Activated CD4-positive, CD25-positive, alpha-beta regulatory T cell treated with anti-CD3 and anti-CD28 coated beads, Interleukin-2, amount 50 U/mL, for 24 hours (primary cell): ENCODE results near the gene ANKRD65.
"Not testable (repeated sequence)": the region's sequence is repeated elsewhere in the genome, so short reads cannot be mapped to it uniquely, and the experiment has no call there.

Experiments
- ATAC-seq, 2 donors: fragments of 150-1000 bp; cut with Tn5 transposase; one replicate each; pipeline ENCODE4 v1.10.0; 2021; ENCODE audit warnings: mild to moderate bottlenecking in 1 of 2, moderate library complexity in 1 of 2

Gene ANKRD65

GRCh38 chr1:1421147-1421906 lies at the start of gene ANKRD65:
Gene ANKRD65, minus strand, starts transcription at chr1:1421276. Its CDS starts 271 bp downstream, at chr1:1421005.
- no peak for ATAC-seq

DNA sequence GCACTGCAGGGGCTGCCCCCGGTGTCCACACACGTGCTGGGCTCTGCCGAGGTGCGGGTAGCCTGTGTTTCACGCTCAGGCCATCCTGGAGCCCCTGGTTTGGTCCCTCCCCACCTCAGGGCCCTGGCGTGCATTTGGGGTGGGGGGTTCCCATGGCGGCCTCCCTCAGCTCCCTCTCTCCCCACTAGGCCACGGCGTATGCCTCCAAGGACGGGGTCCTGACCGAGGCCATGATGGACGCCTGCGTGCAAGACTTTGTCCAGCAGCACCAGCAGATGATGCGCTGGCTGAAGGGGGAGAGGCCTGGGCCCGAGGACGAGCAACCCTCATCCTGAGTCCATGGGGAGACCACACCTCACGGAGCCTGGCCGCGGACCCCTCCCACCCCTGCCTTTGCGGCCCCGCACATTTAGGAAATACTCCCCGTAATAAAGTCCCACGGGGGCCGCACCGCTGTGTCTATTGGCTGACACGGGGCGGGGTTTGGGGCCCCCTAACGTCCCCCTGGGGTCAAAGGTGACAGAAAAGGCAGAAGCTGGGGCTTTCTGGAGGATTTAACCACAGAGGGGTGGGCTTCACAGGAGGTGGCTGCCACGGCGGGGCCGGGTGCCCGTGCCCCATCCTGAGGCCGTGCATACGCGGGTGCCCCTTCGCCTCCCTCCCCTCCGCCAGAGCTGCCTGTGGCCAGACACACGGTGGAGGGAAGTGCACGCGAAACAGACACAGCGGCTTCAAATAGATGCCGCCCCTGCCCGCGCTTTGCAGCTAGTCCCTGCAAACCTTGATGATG lies 47.3 kb upstream of the ANKRD65 start:
- not testable (repeated sequence) for ATAC-seq

GRCh38 chr1:1463312-1463711 lies 42.2 kb upstream of the ANKRD65 start:
- ATAC-seq = no peak

DNA sequence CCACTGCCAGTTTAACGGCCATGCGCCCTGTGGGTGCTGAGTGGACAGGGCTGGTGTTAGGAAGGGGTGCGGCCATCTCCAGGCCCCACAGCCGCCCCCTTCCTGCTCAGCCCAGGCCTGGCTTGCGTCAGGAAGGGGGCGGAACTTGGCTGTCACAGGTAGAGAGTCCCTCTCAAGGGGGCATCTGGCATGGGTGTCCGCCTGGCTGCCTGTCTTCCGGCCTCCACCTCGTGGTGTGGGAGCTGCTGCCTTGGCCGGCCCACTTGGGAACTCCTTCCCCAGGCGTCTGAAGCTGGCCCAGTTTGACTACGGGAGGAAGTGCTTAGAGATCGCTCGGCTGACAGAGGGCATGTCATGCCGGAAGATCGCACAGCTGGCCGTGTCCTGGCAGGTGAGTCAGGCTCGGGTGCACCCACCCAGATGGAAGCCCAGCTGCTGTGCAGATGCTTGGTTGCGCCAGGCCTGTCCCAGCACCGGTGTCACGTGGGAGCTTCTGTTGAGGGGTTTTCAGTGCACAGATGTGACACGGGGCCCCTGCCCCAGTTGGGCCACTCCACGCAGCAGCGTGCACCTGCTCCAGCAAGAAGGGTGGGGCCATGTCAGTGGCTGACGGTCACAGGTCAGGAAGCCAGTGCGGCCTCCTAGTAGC lies 41.4 kb upstream of the ANKRD65 start:
- peak; percentile 53 to 56 for ATAC-seq

DNA sequence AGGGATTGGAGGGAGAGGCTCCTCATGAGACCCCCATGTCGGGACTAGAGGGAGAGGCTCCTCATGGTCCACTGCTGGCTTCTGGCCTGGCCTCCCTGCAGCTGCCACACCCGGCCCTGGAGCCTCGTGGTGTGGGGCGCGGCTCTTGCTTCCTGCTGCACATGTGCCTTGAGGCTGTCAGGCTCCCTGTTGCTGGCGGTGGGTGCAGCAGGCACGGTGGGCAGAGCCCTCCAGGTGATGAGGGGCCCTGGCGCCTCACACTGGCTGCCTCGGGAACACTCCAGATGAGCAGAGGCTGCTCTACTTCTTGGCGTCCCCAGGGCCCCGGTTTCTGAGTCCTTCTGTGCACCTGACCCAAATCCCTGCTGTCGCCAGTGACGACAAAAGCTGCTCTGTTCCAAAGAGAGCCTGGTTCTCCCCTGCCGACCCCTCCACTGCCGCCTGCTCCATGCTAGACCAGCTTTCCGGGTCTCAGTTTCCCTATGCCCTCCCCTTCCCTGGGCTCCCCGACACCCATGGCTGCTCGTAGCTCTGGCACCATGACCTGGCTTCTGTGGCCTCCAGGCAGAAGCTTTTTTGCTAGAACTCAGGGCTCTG lies 40.7 kb upstream of the ANKRD65 start:
- no peak for ATAC-seq

DNA sequence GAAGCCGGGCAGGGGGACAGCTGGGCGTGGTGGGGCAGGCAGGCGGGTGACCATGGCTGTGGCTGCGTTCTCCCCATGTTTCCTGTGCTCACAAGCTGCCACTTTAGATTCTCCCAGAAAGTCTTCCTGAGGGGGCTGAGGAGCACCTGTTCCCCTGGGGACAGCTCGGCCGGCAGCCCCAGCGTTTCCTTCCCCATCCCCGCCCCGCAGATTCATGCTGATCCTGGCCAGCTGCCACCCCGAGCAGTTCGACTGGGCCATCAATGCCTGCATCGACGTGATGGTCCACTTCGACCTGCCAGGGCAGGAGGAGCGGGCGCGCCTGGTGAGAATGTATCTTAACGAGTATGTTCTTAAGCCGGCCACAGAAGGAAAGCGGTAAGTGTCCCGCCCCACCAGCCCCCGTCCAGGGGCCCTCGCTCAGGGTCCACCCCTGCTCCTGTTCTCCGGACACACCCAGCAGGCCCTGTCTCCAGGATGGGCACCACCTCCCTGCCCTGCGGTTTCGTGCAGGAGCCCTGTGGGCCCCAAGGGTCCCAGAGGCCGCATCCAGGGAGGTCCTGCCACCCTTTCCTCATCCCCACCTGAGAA lies 39.6 kb upstream of the ANKRD65 start:
- no peak for ATAC-seq

DNA sequence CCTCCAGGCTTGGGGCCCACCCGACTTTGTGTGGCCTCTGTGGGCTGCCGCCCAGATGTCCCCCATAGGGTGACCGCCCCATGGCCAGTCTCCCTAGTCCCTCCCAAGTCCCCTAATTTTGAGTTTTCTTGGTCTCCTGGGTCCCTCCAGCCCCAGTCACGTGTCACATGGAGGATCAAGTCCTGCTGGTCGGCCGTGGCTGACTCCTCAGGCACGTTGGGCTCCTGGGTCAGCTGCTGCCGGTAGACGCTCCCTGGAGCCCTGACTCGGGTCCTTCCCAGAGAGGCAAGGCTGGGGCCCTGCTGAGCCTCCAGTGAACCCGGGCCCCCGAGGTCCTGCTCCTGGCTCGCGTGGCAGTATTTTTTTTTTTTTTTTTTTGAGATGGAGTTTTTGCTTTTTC lies 38.6 kb upstream of the ANKRD65 start:
- not testable (repeated sequence) for ATAC-seq

GRCh38 chr1:1459156-1459555 lies 38.1 kb upstream of the ANKRD65 start:
- not testable (repeated sequence) for ATAC-seq

DNA sequence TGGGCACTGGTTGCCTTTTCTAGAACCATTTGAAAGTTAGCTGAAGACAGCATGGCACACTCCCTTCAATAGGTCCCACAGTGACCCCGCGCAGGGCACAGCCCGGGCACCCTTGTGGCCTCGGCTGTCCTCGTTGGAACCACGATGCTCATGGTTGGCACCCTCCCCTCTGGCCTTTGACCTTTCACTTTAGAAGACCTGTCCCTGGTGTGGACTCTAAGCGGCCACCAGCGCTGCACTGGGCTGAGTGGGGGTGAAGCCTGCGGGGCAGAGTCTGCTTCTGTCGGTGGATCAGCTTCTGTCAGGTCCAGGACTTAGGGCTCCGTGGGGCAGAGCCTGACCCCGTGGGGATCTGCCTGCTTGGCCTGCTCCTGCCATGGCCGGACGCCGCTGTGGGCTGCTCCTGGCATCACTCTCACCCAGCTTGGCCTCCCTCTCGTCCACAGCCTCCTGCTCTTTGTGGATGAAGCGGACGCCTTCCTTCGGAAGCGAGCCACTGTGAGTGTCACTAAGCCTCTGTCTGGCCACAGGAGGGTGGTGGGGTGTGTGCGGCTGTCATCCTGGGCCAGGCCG lies 35.7 kb upstream of the ANKRD65 start:
- not testable (repeated sequence) for ATAC-seq

DNA sequence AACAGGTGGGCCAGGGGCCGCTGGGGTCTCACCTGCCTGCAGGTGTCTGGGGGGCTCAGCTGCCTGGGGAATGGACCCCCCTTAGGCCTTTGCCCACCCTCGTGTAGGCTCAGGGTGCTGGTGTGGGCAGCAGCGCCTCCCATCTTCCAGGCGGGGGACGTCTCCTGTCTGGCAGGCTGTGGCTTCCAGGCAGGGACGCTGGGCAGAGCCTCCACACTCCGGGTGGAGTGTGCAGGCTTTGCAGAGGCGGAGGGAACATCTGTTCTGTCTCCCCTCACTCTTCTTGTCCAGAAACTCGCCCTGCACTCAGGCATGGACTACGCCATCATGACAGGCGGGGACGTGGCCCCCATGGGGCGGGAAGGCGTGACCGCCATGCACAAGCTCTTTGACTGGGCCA lies 34.9 kb upstream of the ANKRD65 start:
- ATAC-seq = not testable (repeated sequence)

DNA sequence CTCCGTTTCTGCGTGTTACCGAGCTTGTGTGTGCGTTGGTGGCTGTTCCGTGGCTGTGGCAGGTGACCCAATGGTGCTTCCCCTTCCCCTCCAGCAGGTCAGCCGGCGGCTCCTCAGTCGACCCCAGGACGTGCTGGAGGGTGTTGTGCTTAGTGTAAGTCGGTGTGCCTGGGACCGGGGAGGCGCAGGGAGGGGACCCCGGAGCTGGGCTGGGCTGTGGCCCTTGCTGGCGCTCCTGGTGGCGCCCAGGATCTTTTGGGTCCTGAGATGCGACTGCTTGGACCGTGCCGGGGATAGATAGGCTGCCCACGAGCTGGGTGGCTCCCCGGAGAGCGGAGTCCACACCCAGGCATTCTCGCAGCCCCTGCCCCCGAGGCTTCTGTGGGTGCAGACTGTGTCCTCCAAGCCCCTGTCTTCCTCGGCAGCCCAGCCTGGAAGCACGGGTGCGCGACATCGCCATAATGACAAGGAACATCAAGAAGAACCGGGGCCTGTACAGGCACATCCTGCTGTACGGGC lies 34.3 kb upstream of the ANKRD65 start:
- ATAC-seq = no peak

- ATAC-seq = not testable (repeated sequence)
These were observed 33.4 kb upstream of the ANKRD65 start for GRCh38 chr1:1454286-1455056.

- no peak for ATAC-seq
These were observed 31.8 kb upstream of the ANKRD65 start for GRCh38 chr1:1452882-1453281.

DNA sequence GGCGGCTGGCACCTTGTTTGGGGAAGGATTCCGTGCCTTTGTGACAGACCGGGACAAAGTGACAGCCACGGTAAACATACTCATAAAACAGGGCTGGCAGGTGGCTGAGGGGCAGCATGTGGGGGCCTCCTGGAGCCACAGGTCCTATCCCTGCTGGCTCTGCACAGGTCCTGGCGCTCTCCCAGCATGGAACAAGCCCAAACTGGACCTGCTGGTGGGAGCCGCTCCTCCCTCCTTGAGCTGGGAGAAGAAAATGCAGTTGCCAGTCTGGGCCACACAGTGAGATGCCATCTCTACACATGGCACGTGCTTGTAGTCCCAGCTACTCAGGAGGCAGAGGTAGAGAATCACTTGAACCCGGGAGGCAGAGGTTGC lies 31.3 kb upstream of the ANKRD65 start:
- not testable (repeated sequence) for ATAC-seq

GRCh38 chr1:1451696-1452364 lies 30.8 kb upstream of the ANKRD65 start:
- ATAC-seq = no peak

- not testable (repeated sequence) for ATAC-seq
These were observed 29.5 kb upstream of the ANKRD65 start for GRCh38 chr1:1450616-1451015.

DNA sequence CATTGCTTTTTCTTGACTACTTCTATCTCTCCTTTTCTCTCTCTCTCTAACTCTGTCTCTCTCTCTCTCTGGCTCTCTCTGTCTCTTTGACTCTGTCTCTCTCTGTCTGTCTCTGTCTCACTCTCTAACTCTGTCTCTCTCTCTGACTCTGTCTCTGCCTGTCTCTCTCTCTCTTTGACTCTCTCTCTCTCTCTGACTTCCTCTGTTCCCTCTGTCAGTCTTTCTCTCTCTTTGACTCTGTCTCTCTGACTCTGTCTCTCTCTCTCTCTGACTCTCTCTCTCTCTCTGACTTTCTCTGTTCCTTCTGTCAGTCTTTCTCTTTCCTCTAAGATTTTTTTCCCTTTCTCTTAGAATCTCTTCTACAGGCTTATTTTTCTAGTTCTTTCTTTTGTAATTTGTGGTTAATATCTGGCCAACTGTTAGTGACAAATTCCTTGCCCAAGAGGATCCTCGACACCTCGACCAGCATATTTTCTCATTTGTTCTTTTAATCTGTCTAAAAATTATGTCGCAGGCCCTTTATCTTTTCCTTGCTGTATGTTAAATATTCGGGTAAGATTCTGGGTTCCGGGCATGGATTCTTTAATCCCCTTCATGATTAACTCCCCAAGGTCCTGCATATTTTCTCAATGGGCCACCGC lies 28.1 kb upstream of the ANKRD65 start, which contains the start of gene ATAD3C:
Gene ATAD3C (plus strand): TSS at position 591 of the 641 bp plus-strand sequence. CDS start 995 bp downstream, outside the sequence.
- no peak for ATAC-seq

DNA sequence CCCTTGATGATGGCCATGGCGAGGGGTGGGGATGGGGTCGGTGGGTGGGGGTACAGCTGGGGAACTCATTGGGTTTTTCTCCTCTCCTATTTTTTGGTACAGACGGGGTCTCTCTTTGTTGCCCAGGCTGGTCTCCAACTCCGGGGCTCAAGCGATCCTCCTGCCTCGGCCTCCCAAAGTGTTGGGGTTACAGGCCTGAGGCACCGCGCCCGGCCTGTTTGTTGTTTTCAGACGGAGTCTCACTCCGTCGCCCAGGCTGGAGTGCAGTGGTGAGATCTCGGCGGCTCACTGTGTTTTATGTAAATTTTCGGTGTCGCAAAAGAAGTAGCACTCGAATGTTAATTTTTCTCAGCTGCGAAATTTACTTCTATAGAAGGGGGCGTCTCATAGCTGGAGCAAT lies 25.6 kb upstream of the ANKRD65 start:
- not testable (repeated sequence) for ATAC-seq

GRCh38 chr1:1442069-1442770 lies 21.1 kb upstream of the ANKRD65 start:
- no peak for ATAC-seq
